ENCODE measurements around the gene YEATS2.
"Not testable (repeated sequence)": the region's sequence is repeated elsewhere in the genome, so short reads cannot be mapped to it uniquely, and the experiment has no call there.

YEATS2 gene

DNA sequence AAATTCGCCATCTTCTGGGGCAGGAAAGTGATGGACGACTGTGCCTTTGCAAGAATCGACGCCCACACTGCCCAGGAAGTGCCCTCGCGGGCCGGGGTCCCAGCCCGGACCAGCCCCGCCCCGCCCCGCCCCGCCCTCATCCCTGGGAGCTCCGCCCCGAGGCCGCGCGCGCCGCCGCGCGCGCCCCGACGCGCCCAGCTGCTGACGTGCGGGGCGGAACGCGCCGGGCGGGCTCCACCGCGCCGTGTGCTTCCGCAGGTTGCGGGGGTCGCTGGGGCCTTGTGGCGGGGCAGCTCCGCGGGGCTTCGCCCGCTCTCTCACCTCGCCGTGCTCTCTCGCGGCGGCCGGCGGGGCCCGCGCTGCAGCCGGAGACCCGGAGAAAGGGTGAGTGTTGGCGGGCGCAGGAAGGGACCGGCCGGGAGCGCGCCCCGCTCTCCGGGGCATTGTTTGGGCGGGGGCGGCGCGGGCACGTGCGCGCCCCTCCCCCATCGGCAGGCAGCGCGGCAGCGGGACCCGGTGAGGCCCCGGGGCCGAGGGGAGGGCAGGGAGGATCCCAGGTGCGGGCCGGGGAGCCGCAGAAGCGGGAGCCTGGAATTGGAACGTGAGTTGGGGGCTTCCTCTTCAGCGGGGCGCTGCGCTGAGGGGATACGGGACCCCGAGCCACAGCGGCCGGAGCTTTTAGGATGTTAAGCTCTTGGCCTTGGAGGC lies at the start of gene YEATS2:
YEATS2 (plus strand) TSS at position 188 of the 708 bp plus-strand sequence. CDS start 17,366 bp downstream, outside the sequence.
- DNase-seq, result peak; percentile 64

DNA sequence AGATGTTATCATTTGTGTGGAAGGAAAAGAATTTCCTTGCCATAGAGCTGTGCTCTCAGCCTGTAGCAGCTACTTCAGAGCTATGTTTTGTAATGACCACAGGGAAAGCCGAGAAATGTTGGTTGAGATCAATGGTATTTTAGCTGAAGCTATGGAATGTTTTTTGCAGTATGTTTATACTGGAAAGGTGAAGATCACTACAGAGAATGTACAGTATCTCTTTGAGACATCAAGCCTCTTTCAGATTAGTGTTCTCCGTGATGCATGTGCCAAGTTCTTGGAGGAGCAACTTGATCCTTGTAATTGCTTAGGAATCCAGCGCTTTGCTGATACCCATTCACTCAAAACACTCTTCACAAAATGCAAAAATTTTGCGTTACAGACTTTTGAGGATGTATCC lies 47.0 kb upstream of the YEATS2 start:
- DNase-seq, result no peak

DNA sequence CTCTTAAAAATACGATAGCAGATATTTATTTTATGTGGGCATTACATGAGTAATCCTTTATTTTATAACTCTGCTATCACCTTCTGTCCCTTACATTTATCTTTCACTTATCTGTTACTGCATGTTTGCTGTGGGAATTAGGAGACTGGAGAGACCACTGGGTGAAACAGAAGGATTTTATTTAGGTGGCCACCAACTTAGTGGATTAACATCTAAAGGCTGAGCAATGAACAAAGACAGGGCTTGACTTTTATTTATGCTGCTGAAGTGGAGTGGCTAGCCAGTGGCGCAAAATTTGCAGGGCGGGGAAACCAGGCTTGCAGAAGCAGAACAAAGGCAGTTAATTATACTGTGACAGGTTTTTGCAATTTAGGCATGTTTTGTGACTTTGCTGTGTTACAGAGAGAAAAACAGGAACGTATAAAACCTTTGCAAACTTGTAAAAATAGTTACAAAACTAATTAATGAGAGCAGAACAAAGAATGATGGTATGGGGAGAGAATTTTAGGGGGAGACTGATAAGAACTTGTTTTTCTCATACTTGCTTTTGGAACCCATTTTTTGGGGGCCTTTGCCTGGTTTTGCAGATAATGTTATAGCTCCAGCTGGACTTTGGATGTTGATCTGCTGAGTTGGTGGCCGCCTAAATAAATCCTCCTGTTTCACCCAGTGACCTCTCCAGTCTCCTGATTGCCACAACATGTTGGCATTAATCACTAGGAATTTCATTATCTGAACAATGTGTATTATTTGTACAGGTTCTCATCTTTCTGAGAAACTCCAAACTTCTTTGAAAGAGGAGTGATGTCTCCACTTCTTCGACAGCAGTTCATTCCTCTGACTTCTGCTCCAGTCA lies 44.2 kb upstream of the YEATS2 start:
- no peak for DNase-seq

DNA sequence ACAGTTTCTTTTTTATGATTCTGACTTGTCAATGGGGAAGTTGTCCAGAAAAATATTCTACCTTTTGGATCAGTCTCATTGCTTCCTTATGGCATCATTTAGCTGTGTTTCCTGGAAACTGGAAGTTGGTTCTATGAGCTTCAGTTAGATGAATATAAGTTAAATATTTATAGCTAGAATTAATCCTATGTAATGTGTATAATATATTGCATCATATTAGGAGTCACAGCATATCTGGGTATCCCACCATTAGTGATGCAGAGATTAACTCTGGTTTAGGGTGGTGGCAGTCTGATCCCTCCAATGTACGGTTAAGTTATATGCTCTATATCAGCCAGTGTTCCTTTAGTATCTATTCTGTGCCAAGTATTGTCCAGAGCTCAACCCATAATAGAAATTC lies 42.9 kb upstream of the YEATS2 start:
- no peak for DNase-seq

DNA sequence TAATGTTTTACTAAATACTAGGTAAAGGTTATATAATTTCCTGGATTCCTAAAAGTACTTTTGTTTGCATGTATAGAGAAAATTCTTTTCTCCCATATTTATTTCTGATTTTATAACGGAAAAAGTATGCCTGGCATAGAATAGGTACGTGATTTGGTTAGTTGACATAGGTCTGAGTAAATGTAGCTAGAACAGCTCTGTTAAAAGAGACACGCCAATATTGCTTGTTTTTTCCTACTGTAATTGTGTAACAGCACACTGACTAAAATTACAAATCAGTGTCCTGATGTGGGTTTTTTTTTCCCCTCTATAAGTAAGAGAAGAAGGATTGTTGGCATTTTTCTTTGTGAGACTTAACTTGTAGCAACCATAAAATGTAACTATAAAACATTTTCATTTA lies 35.5 kb upstream of the YEATS2 start:
- DNase-seq, result no peak

DNA sequence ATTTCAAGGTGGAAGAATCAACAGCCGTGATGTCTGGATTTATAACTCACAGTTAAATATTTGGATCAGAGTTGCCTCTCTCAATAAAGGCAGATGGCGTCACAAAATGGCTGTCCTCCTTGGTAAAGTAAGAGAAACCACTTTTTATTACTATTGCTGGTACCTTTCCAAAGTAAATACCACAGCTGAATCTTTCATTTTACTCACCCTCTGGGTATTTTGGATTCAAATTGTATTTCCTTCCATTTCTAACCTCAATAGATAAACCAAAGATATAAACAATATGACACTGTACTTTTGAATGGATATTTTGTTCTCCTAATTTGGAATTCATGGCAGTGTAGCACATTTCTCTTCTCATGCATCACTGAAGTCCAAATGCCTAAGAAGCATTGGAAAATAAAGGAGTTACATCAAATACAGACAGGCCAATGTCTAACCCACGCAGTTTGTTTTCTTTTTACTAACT lies 32.6 kb upstream of the YEATS2 start:
- peak; percentile 95 for DNase-seq

DNA sequence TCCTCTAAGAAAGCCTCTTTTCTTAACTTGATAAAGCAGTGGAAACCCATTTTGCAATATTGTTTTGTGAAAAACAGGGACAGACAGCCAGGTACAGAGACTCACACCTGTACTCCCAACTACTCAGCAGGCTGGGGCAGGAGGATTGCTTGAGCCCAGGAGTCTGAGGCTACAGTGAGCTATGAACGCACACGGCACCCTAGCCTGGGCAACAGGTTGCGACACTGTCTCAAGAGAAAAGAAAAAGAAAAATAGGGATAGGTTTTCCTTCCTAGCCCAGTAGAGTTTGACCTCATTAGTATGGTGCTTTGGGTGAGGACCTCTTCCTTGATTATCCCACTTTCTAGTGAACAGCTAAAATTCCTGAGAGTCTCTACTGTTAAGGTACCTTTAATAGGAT lies 17.5 kb upstream of the YEATS2 start:
- no peak for DNase-seq

DNA sequence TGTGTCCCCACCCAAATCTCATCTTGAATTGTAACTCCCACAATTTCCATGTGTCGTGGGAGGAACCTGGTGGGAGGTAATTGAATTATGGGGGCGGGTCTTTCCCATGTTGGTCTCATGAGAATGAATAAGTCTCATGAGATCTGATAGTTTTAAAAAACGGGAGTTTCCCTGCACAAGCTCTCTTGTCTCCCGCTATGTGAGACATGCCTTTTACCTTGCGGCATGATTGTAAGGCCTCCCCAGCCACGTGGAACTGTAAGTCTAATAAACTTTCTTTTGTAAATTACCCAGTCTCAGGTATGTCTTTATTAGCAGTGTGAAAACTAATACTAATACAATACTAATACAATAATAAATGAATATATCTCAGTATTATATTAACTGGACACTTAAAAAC lies 9.9 kb upstream of the YEATS2 start:
- DNase-seq, result no peak

DNA sequence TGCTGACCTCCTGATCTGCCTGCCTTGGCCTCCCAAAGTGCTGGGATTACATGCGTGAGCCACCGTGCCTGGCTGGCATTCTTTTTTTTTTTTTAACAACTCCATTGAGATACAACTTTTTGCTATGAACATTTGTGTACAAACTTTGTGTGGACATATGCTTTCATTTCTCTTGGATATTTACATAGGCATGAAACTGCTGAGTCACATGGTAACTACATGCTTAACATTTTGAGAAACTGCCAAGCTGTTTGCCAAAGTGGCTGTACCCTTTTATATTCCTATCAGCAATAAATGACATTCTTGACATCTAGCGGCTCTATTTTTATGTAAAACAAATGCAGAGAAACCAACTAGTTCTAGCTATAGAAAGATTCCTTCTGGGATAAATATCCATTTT lies 8.7 kb upstream of the YEATS2 start:
- peak; percentile 12 for DNase-seq

DNA sequence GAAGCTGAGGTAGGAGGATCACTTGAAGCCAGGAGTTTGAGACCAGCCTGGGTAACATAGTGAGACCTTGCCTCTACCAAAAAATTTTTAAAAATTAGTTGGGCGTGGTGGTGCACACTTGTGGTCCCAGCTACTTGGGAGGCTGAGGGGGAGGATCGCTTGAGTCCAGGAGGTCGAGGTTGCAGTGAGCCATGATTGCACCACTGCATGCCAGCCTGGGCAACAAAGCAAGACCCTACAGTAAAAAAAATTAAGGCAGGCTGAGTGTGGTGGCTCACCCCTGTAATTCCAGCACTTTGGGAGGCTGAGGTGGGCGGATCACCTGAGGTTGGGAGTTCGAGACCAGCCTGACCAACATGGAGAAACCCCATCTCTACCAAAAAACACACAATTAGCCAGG lies 8.0 kb upstream of the YEATS2 start:
- not testable (repeated sequence) for DNase-seq

DNA sequence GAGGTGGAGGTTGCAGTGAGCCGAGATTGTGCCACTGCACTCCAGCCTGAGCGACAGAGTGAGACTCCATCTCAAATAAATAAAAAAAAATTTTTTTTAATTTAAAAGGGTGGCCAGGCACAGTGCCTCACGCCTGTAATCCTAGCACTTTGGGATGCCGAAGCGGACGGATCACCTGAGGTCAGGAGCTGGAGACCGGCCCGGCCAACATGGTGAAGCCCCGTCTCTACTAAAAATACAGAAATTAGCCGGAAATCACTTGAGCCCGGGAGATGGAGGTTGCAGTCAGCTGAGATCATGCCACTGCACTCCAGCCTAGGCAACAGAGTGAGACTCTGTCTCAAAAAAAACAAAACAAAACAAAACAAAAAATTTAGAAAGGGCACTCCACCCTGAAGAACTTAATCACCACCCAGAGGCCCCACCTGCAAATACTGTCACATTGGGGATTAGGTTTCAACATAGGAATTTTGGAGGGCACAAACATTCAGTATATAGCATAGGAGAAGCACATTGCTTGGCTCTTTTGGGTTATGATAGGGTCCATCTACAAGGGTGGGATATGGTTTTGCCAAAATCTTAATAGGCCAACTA lies 7.1 kb upstream of the YEATS2 start:
- DNase-seq, result no peak

DNA sequence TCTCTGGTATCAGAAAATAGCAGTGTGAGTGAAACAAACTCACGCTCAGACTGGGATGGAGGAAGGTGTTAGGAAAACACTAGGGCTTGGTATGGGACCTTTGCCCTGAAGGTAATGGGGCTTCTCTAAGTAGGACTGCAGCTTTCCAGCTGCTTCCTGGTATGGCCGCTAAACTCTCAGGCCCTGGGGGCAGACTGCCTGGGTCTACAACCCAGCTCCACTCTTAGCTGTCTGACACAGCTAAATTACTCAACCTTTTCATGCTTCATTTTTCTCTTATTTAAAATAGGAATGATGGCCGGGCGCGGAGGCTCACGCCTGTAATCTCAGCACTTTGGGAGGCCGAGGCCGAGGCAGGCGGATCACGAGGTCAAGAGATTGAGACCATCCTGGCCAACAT lies 5.2 kb upstream of the YEATS2 start:
- DNase-seq, result no peak

DNA sequence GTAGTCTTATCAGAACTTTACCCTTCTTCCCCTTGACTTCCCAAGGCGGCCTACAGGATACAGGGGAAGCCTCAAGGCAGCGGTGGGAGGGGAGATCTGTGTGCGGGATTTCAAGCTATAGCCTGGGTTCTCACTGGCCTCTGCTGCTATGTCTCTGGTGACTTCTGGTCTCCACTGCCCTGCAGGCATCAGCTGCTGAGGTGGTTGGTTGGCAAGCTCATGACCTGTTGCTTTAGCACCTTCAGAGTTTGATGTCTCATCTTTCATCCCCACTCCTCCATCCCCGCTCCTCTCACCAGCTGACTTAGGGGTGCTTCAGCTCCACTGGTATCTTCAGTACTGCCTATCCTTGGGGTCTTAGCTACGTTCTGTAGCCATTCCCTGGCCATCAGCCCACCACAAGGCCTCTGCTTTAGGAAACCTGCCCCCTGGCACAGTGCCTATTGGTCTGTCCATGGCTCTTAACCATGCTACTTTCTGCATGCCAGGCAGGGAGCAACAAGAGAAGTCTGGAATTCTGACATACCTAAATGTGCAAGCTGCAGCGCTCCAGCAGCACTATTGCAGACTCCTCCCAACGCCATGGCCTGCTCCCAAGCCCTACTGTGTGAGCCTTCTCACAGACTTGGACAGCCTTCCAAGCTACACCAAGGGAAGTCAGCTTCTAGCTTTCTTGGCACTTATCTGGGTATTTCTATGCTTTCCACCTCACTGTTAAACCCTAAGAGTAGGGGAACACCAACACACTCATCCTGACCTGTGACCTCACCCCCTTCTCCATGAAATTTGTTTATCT lies 1.8 kb upstream of the YEATS2 start:
- no peak for DNase-seq

DNA sequence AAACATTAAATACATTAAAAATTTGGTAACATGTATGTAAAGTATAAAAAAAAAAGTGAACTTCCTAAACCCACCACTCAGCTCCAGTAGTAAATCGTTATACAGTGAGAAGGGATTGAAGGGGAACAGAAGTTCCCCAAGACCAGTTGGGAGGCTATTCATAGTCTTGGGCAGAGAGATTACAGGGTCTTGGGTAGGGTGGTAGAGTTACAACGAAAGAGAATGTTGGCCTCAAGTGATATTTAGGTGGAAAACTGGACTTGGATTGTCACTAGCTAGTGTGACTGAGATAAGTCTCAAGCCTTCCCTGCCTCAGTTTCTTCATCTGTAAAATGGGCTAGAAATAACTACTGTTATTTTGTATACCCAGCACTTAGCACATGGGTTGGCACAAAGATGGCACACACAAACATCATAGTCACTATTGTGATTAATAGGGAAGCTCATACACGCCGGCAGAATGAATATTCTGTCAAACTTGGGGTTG lies 431 bp upstream of the YEATS2 start:
- no peak for DNase-seq

DNA sequence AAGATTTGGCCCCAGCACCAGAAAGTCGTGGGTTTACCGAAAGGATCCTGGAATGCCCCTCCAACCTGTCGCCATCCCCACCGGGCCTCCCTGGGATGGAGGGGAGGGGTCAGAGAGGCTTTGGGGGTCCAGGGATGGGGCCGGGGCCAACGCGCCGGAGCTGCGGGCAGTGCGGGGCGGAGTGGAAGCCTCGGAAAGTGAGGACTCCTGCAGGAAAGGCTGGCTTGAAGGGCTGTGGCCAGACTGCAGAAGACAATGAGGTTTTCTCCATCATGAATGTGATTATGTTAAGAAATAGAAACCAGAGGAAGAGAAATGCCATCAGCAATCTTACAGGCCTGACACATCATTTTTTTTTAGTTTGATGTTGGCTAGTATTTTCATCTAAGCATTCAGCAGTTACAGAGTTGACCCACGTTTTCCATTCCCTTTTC lies 738 bp downstream of the YEATS2 start:
- peak; percentile 46 for DNase-seq

DNA sequence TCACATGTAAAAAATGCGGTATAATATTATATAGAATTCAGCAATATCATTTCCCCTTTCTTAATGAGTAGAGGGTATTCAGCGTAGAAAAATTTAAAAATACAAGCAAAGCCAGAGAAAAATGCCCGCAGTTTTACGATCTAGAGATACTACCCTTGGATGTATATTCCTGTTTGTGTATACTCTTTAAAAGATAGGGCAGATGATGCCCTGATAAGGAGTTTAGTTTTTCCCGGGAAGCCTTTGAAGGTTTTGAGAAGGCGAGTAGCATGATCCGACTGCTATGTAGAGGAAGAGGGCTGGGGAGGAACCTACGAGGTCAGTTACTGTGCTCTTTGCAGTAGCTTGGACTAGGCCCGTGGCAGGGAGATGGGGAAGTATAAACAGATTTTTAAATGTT lies 1.2 kb downstream of the YEATS2 start:
- peak; percentile 30 for DNase-seq

DNA sequence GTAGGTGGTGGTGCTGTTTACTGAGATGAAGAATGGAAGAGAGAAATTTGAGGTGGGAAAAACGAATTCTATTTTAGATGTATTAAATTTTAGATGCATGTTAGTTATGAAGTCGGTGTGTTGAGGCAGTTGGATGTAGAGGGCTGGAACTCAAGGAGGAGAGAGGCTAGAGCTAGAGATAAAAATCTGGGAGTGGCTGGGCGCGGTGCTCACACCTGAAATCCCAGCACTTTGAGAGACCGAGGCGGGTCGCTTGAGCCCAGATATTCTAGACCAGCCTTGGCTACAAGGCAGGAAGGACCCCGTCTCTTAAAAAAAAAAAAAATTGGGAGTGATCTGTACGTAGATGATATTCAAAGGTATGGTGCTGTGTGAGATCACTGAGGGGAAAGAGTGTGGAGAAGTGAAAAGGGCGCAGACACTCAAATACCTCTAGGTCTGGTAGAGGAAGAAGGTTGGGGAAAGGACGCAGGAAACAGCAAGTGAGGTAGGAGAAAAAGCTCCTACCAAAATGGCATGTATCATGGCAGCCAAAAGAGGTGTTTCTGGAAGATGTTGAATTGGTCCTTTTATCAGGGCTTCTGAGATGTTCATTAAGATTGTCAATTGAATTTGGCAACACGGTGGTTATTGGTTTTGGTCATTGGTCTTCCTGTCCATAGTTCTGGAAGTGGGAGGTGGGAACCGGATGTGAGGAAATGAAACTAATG lies 1.8 kb downstream of the YEATS2 start:
- DNase-seq, result no peak

DNA sequence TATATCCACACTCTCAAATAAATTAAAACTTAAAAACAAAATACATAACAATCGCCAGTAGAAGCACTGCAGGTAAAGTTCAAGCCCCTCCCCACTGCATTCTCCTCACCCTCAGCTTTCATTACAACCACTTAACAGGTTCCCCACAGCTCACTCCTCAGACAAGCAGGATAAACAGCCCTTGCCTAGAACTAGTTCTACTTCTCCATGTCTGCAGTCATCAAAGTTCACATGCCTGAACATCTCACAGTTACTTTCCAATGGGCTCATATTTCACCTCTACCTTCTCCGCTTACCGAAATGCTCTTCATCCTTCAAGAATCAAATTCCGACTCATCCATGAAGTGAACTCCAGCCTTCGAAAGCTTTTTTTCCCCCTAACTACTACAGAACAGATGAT lies 4.1 kb downstream of the YEATS2 start:
- DNase-seq, result no peak

DNA sequence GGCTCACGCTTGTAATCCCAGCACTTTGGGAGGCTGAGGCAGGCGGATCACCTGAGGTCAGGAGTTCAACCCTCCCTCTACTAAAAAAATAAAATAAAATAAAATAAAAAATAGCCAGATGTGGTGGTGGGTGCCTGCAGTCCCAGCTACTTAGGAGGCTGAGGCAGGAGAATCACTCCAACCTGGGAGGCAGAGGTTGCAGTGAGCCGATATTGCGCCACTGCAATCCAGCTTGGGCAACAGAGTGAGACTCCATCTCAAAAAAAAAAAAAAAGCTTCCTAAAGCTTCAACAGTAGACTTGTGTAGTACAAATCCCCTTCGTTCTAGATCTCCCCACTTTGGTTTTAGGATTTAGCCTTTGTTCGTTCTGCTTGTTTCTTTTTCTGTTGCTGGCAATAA lies 6.3 kb downstream of the YEATS2 start:
- DNase-seq, result not testable (repeated sequence)

DNA sequence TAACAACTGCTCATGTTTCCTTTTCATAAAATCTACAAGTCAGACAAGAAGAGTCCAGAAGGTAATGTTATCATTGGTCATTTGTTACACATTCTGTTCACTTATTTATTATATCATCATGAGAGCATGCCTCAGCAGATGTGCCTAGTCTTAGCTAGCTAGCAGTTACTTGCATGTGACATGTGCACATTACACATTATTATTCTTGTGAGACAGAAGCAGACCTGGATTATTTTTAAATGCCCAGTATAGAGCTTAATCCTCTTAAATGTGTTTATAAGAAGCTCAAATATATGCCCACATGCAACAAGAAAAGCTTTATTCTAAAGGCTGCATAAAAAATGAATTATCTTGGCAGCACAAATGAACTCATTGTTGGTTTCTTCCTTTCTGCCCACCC lies 12.6 kb downstream of the YEATS2 start:
- DNase-seq, result peak; percentile 18

DNA sequence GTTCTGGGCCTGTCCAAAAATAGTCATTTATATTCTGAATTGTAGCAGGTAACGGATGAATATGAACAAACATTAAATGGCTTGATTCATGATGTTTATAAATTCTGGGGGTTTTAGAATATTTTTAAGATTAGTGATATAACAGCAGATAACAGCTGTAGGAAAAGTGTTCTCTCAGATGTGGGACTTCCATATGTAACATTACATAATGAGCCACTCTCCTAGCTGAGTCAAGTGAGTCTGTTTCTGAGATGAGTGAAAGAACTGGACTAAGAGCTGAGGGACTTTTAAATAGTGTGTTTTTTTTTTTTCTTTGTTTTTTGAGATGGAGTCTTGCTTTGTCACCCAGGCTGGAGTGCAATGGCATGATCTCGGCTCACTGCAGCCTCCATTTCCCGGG lies 13.9 kb downstream of the YEATS2 start:
- peak; percentile 42 for DNase-seq

DNA sequence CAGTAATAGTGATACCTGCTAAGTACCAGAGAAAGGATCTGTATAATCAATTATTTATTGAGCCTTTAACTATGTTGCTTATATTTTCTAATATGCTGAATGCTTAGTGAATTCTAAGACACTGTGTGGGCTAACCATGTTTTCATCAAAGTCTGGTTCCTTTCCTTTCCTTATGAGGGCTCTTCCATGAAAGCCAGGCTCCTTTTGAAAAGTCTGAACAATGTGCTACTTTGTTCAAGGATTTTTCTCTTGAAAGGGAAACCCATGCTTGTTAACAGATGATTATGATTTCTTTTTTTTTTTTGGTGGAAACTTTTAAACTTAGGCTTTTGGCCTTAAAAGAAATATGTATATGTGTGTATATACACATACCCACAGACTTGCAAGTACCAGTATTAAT lies 17.0 kb downstream of the YEATS2 start:
- DNase-seq, result no peak

Data from HCEC 1CT (cell line).